Esophagus muscularis mucosa (tissue), 2 donors: ENCODE results near the gene BBS7.

Source experiments
- POLR2A ChIP-seq: fragments of 450-650 bp; IDR thresholded peaks from one replicate; pipeline ENCODE4 v1.6.1; 2017; ENCODE audit warnings: antibody characterized with exemption, moderate library complexity, mild to moderate bottlenecking, low read depth
- POLR2AphosphoS5 ChIP-seq, 2 donors: sonication (generic); formaldehyde crosslinking; IDR thresholded peaks; one replicate each; pipeline ENCODE4 v1.6.1; 2017; ENCODE audit warnings: antibody characterized with exemption in 2 of 2

- TF ChIP-seq POLR2A (no peak), POLR2AphosphoS5 (IDR thresholded peaks at IDR 0.05) (no peak)
Observed at GRCh38 chr4:121898150-121898549, 27.9 kb upstream of the BBS7 start.
